Ectodermal cell (in vitro differentiated cells): ENCODE results near the gene MRPS7.

Experiments
- H3K27ac ChIP-seq: 2 replicates; pipeline ENCODE4 v1.7.0; 2013; ENCODE audit warnings: mild to moderate bottlenecking, low read depth, low read length; ENCODE audit not compliant: insufficient read depth, poor library complexity, severe bottlenecking
- H3K27me3 ChIP-seq: 2 replicates; pipeline ENCODE4 v1.7.0; 2013; ENCODE audit warnings: mild to moderate bottlenecking, low read length; ENCODE audit not compliant: insufficient read depth, control insufficient read depth, poor library complexity, severe bottlenecking
- H3K36me3 ChIP-seq: one replicate; pipeline ENCODE4 v1.7.0; 2013; ENCODE audit warnings: low read length; ENCODE audit not compliant: control insufficient read depth, insufficient read depth
- H3K4me1 ChIP-seq: one replicate; pipeline ENCODE4 v1.7.0; 2013; ENCODE audit warnings: low read length; ENCODE audit not compliant: control insufficient read depth, insufficient read depth
- H3K4me3 ChIP-seq: 2 replicates; pipeline ENCODE4 v1.7.0; 2013; ENCODE audit warnings: low read depth, low read length, control low read depth; ENCODE audit not compliant: insufficient read depth
- H3K9me3 ChIP-seq: 2 replicates; pipeline ENCODE4 v1.7.0; 2013; ENCODE audit warnings: mild to moderate bottlenecking, low read length, moderate library complexity; ENCODE audit not compliant: control insufficient read depth
- WGBS, 2 experiments: methylation state at CpG; one replicate each; pipeline ENCODE4 v1.1.7; 2013; ENCODE audit warnings: missing lambda C conversion rate in 2 of 2; 5-methylcytosine and 5-hydroxymethylcytosine counted together

MRPS7 gene

GRCh38 chr17:75260641-75261335 is 891 bp upstream of the MRPS7 start:
- Histone ChIP-seq H3K27me3 (no peaks in the 10 kb centered on the region), H3K4me3 (peak overlapping the region; percentile 98), H3K4me1 (peaks cover 10% of the 10 kb centered on the region), H3K9me3 (no peaks in the 10 kb centered on the region), H3K27ac (no peak overlapping the region), H3K36me3 (peaks cover 16% of the 10 kb centered on the region)
- 5 to 6% methylated on average over 31 of the region's 31 CpGs for WGBS, 2 experiments

GRCh38 chr17:75262112-75262606 is 480 bp downstream of the MRPS7 start:
- H3K9me3 ChIP-seq: no peaks in the 10 kb centered on the region
- WGBS, 2 experiments: 1 to 2% methylated on average over 23 of the region's 23 CpGs
- H3K4me1 ChIP-seq: peaks cover 10% of the 10 kb centered on the region
- H3K4me3 ChIP-seq: peak overlapping the region; percentile 98
- H3K27ac ChIP-seq: peak overlapping the region; percentile 99
- H3K36me3 ChIP-seq: peaks cover 27% of the 10 kb centered on the region
- no peaks in the 10 kb centered on the region for H3K27me3 ChIP-seq

GRCh38 chr17:75263055-75263454 is 1.4 kb downstream of the MRPS7 start:
- Histone ChIP-seq H3K4me1 (peaks cover 10% of the 10 kb centered on the region), H3K4me3 (no peak overlapping the region), H3K27me3 (no peaks in the 10 kb centered on the region), H3K27ac (no peak overlapping the region), H3K36me3 (peaks cover 27% of the 10 kb centered on the region), H3K9me3 (no peaks in the 10 kb centered on the region)
- 97 to 100% methylated on average over 4 of the region's 4 CpGs for WGBS, 2 experiments

GRCh38 chr17:75265614-75266315 is 4.1 kb downstream of the MRPS7 start:
- Histone ChIP-seq H3K4me1 (peaks cover 8% of the 10 kb centered on the region), H3K27me3 (no peaks in the 10 kb centered on the region), H3K4me3 (no peak overlapping the region), H3K36me3 (peaks cover 27% of the 10 kb centered on the region), H3K27ac (no peak overlapping the region), H3K9me3 (no peaks in the 10 kb centered on the region)
- 95 to 96% methylated on average over 17 of the region's 17 CpGs for WGBS, 2 experiments

- WGBS, 2 experiments: 94 to 95% methylated on average over 13 of the region's 13 CpGs
- no peak overlapping the region for H3K4me3 ChIP-seq
- H3K36me3 ChIP-seq: peaks cover 27% of the 10 kb centered on the region
- H3K4me1 ChIP-seq: peaks cover 8% of the 10 kb centered on the region
- peaks cover 2% of the 10 kb centered on the region for H3K27me3 ChIP-seq
- no peaks in the 10 kb centered on the region for H3K9me3 ChIP-seq
- H3K27ac ChIP-seq: no peak overlapping the region
These were observed 4.9 kb downstream of the MRPS7 start for GRCh38 chr17:75266316-75267152.

GRCh38 chr17:75267153-75267410 is 5.4 kb downstream of the MRPS7 start:
- 92 to 93% methylated on average over 2 of the region's 2 CpGs for WGBS, 2 experiments
- Histone ChIP-seq H3K36me3 (peaks cover 27% of the 10 kb centered on the region), H3K4me3 (no peak overlapping the region), H3K4me1 (peaks cover 11% of the 10 kb centered on the region), H3K9me3 (no peaks in the 10 kb centered on the region), H3K27ac (no peak overlapping the region), H3K27me3 (peaks cover 7% of the 10 kb centered on the region)

- Histone ChIP-seq H3K4me1 (peaks cover 9% of the 10 kb centered on the region), H3K4me3 (no peak overlapping the region), H3K27me3 (peaks cover 7% of the 10 kb centered on the region), H3K36me3 (peaks cover 27% of the 10 kb centered on the region), H3K9me3 (no peaks in the 10 kb centered on the region), H3K27ac (no peak overlapping the region)
- WGBS, 2 experiments: 63 to 66% methylated on average over 14 of the region's 14 CpGs
These were observed 5.9 kb downstream of the MRPS7 start for GRCh38 chr17:75267411-75268232.

GRCh38 chr17:75269844-75270217 is 8.2 kb downstream of the MRPS7 start:
- Histone ChIP-seq H3K9me3 (no peaks in the 10 kb centered on the region), H3K27ac (no peak overlapping the region), H3K4me3 (peak overlapping the region; percentile 96), H3K27me3 (peaks cover 7% of the 10 kb centered on the region), H3K36me3 (peaks cover 17% of the 10 kb centered on the region), H3K4me1 (peaks cover 7% of the 10 kb centered on the region)
- 38 to 40% methylated on average over 6 of the region's 6 CpGs for WGBS, 2 experiments

GRCh38 chr17:75270218-75270965 is 8.7 kb downstream of the MRPS7 start:
- Histone ChIP-seq H3K27ac (peak overlapping the region; percentile 60), H3K27me3 (peaks cover 7% of the 10 kb centered on the region), H3K9me3 (no peaks in the 10 kb centered on the region), H3K36me3 (peaks cover 15% of the 10 kb centered on the region), H3K4me1 (peaks cover 7% of the 10 kb centered on the region), H3K4me3 (peak overlapping the region; percentile 96)
- 2% methylated on average over 47 of the region's 47 CpGs for WGBS, 2 experiments
